Left lung (tissue), 10 donors: ENCODE results near the gene TBXA2R. TPM values are rescaled to one million over a fixed set of nuclear protein-coding genes. Genes with fewer than 3 reads are reported as not detected.

Source experiments
- ATAC-seq: fragments of 200-7000 bp; cut with Tn5 transposase; one replicate; pipeline ENCODE4 v1.9.1; 2020; ENCODE audit warnings: moderate library complexity
- DNase-seq, 4 donors: peaks; one replicate each; pipeline ENCODE4 v3.0.0-alpha.2; 2013 to 2020
- H3K27ac ChIP-seq, 2 donors: fragments of 200-600 bp; sonication (generic) in 1 of 2; one replicate each; pipeline versions ENCODE4 v1.5.0 to v1.8.0; 2020 to 2021
- H3K27me3 ChIP-seq, 2 donors: fragments of 200-600 bp; sonication (generic) in 1 of 2; one replicate each; pipeline versions ENCODE4 v1.5.0 to v1.8.0; 2020 to 2021
- H3K36me3 ChIP-seq, 2 donors: fragments of 200-600 bp; sonication (generic) in 1 of 2; one replicate each; pipeline versions ENCODE4 v1.5.0 to v1.8.0; 2020 to 2021
- H3K4me1 ChIP-seq, 2 donors: fragments of 200-600 bp; one replicate each; pipeline ENCODE4 v1.8.0; 2021
- H3K4me3 ChIP-seq, 2 donors: fragments of 200-600 bp; sonication (generic) in 1 of 2; one replicate each; pipeline versions ENCODE4 v1.5.0 to v1.8.0; 2020 to 2021; ENCODE audit warnings: mild to moderate bottlenecking in 1 of 2
- H3K9me3 ChIP-seq, 2 donors: fragments of 200-600 bp; sonication (generic) in 1 of 2; one replicate each; pipeline versions ENCODE4 v1.5.0 to v1.8.0; 2020 to 2021
- intact Hi-C, 2 donors: fragments of 100-400 bp; cut with DNase I; formaldehyde crosslinking; loops; one replicate each; pipeline versions ENCODE4 v1.11.2 to v1.14.2; 2022
- polyA plus RNA-seq, 6 donors: library from polyadenylated mRNA; unstranded; fragments of 120-200 nt; gene quantifications; one replicate each; pipeline ENCODE4 v1.2.1, GENCODE V29; 2013; ENCODE audit not compliant: insufficient read length in 6 of 6
- total RNA-seq, 2 donors: library from RNA; stranded (reverse); fragmentation: NEBNext Ultra II Directional; extraction: Animal tissue kit (Norgen Biotek cat#: 25700); gene quantifications; one replicate each; pipeline ENCODE4 v1.2.1, GENCODE V29; 2021
- TF ChIP-seq, protein P1 (sequence below), 2 donors: fragments of 200-600 bp; sonication (generic) in 1 of 2; IDR thresholded peaks; one replicate each; pipeline versions ENCODE4 v1.5.0 to v1.8.0; 2021; ENCODE audit warnings: antibody characterized with exemption in 2 of 2
- donor health status: DM: no; HTN: yes; CAD: no.
- donor health status: DM: no; HTN: no; CAD: no.

Gene TBXA2R
- total and polyA plus RNA-seq, 8 donors: 1.8 to 7.9 (median 3.6) TPM

DNA sequence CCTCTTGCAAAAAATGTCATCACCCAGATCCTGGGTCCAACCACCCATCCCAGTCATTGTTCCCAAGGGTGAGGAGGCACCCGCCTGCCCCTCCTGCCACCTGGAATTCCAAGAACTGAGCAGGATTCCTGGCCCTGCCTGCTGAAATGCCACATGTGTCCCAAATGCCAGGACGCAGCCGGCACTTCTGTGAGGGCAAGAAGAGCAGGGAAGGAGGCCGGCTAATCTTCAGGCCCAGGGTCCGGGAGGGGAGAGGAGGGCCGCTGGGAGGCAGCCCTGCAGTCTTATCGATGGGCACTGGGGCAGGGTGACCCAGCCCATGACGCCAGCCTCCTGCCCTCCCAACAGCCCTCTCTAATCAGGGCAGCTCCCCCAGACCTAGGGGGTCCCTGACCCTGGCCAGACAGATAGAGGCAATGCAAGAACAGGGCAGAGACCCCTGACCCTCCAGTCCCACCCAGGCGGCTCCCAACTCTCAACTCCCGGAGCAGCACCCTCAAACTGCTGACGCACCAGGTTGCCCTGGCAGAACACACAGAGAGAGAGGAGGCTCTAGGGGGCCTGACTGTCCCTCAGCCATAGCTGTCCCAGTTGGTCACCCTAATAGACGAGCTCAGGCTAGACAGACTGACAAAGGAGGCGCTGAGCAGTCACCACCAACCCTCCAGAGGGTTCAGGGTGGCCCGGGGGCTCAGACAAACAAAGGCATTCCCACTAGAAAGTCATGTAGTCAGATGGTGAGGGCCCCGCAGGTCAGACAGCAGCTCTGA lies 50.8 kb downstream of the TBXA2R start:
- ATAC-seq (no peak), DNase-seq (no peak)
- H3K9me3 ChIP-seq: no peaks in the 10 kb centered on the region
- peaks cover 0 to 3% of the 10 kb centered on the region in 2 donors for H3K36me3 ChIP-seq
- H3K27me3 ChIP-seq: no peaks in the 10 kb centered on the region
- TF ChIP-seq, protein P1, sequence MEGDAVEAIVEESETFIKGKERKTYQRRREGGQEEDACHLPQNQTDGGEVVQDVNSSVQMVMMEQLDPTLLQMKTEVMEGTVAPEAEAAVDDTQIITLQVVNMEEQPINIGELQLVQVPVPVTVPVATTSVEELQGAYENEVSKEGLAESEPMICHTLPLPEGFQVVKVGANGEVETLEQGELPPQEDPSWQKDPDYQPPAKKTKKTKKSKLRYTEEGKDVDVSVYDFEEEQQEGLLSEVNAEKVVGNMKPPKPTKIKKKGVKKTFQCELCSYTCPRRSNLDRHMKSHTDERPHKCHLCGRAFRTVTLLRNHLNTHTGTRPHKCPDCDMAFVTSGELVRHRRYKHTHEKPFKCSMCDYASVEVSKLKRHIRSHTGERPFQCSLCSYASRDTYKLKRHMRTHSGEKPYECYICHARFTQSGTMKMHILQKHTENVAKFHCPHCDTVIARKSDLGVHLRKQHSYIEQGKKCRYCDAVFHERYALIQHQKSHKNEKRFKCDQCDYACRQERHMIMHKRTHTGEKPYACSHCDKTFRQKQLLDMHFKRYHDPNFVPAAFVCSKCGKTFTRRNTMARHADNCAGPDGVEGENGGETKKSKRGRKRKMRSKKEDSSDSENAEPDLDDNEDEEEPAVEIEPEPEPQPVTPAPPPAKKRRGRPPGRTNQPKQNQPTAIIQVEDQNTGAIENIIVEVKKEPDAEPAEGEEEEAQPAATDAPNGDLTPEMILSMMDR (IDR thresholded peaks at IDR 0.05): no peak
- no peak overlapping the region for H3K27ac ChIP-seq
- intact Hi-C loops: no loop called here
- H3K4me1 ChIP-seq: peaks cover 11 to 58% of the 10 kb centered on the region in 2 donors
- H3K4me3 ChIP-seq: peak overlapping the region in 1 of 2 donors; percentile 90

GRCh38 chr19:3554254-3555083 lies 52.2 kb downstream of the TBXA2R start:
- Histone ChIP-seq H3K36me3 (peaks cover 0 to 11% of the 10 kb centered on the region in 2 donors), H3K27ac (peak overlapping the region; percentile 54 to 82), H3K4me1 (peaks cover 11 to 58% of the 10 kb centered on the region in 2 donors), H3K4me3 (no peak overlapping the region), H3K27me3 (no peaks in the 10 kb centered on the region), H3K9me3 (no peaks in the 10 kb centered on the region)
- ATAC-seq (no peak), DNase-seq (no peak)
- TF ChIP-seq, protein P1 (IDR thresholded peaks at IDR 0.05): no peak
- intact Hi-C loops: no loop called here

- Histone ChIP-seq H3K4me3 (no peak overlapping the region), H3K9me3 (no peaks in the 10 kb centered on the region), H3K36me3 (peaks cover 0 to 29% of the 10 kb centered on the region in 2 donors), H3K27me3 (no peaks in the 10 kb centered on the region), H3K4me1 (peaks cover 11 to 67% of the 10 kb centered on the region in 2 donors), H3K27ac (no peak overlapping the region)
- intact Hi-C loops: no loop called here
- no peak for ATAC-seq
- no peak for DNase-seq
- TF ChIP-seq, protein P1 (IDR thresholded peaks at IDR 0.05): no peak
Observed at GRCh38 chr19:3551792-3552095, 54.9 kb downstream of the TBXA2R start.

DNA sequence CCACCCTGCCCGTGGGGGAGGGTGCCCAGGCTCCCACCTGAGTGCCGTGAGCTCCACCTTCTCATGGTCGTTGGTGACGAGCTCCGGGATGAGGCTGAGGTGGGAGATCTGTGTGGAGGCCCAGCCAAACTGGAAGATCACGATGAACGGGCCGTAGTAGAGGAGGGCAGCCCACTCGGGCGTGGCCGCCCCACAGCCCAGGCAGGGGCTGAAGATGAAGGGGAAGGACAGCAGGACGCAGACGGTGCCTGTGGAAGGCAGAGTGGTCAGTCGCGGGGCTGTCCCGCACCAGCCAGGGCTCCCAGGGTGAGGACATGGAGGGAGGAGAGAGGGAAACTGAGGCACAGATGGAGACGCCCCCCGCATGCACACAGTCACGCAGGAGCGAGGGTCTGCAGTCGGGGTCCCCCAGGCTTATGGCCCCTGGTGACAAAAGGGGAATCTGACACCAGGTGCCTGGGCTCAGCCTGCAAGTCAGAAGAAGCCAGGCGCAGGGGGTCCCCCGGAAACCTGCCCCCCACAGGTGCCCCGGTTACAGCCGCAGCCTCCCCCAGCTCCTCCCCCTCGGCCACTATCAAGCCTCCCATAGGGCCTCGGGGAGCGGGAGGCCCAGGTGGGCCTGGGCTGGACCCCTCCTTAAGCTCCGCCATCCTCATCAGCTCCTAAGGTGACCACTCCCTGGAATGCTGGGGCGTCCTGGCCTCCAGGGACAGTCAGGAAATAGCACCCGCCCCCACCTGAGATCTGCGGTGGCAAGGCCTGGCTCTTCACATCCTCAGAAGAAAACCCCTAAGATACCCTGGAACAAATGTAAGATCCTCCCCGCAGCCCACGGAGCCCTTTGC lies 55.5 kb downstream of the TBXA2R start:
- Histone ChIP-seq H3K27me3 (no peaks in the 10 kb centered on the region), H3K4me1 (peaks cover 9 to 63% of the 10 kb centered on the region in 2 donors), H3K4me3 (no peak overlapping the region), H3K27ac (no peak overlapping the region), H3K9me3 (no peaks in the 10 kb centered on the region), H3K36me3 (peaks cover 0 to 34% of the 10 kb centered on the region in 2 donors)
- intact Hi-C loops: no loop called here
- ATAC-seq (no peak), DNase-seq (no peak)
- TF ChIP-seq, protein P1 (IDR thresholded peaks at IDR 0.05): no peak
